ENCODE measurements around the gene SAG. TPM values are rescaled to one million over a fixed set of nuclear protein-coding genes. Genes with fewer than 3 reads are reported as not detected.

The SAG gene
- total RNA-seq, 3 donors from 2014 or later = not detected

DNA sequence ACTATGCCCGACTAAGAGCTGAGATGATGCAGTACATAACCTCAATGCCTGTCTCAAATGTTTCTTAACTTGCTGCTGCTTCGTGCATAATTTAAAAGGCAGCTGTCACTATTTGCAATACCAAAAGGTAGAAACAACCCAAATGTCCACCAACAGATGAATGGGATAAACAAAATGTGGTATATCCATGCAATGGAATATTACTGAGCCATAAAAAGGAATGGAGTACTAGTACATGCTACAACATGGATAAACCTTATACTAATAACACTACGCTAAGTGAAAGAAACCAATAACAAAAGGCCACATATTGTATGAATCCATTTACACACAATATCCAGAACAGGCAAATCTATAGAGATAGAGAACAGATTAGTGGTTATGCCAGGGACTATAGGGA is 33.7 kb downstream of the SAG start:
- TF ChIP-seq POLR2AphosphoS5 (IDR thresholded peaks at IDR 0.05) (no peak), CTCF (IDR thresholded peaks at IDR 0.05) (no peak), POLR2A (IDR thresholded peaks at IDR 0.05) (no peak)
- Histone ChIP-seq H3K4me3 (no peak overlapping the region), H3K9me3 (no peaks in the 10 kb centered on the region), H3K36me3 (no peaks in the 10 kb centered on the region), H3K4me1 (no peaks in the 10 kb centered on the region), H3K27ac (no peak overlapping the region), H3K27me3 (no peaks in the 10 kb centered on the region)
- no peak for DNase-seq (ENCODE audit: low spot score in 2 of 2)
- intact Hi-C loops (cut with DNase I; ENCODE audit: low total_unique reads) = no loop called here

DNA sequence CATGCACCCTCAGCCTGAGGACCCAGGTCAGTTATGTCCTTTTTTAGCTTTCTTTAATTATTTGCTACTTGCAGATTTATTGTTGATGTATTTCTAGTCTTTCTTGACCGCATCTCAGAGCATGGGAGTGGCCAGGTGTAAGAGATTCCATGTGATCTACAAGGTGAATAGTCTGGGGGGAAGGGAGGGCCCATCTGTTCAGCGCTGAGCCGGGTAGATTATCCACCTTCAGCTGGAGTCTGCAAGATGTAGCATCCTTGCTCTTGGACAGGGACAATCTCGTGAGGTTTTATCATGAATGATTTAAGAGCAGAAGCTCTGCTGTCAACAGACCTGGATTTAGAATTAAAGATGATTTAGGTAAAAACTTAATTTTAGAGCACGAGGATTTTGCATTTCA is 34.7 kb downstream of the SAG start:
- Histone ChIP-seq H3K9me3 (no peaks in the 10 kb centered on the region), H3K4me1 (no peaks in the 10 kb centered on the region), H3K27me3 (no peaks in the 10 kb centered on the region), H3K36me3 (no peaks in the 10 kb centered on the region), H3K27ac (no peak overlapping the region), H3K4me3 (no peak overlapping the region)
- no peak for TF ChIP-seq POLR2AphosphoS5 (IDR thresholded peaks at IDR 0.05)
- TF ChIP-seq CTCF (IDR thresholded peaks at IDR 0.05) = no peak
- DNase-seq (ENCODE audit: low spot score in 2 of 2) = peak in 1 of 2 donors; percentile 9
- intact Hi-C loops (cut with DNase I; ENCODE audit: low total_unique reads) = no loop called here

DNA sequence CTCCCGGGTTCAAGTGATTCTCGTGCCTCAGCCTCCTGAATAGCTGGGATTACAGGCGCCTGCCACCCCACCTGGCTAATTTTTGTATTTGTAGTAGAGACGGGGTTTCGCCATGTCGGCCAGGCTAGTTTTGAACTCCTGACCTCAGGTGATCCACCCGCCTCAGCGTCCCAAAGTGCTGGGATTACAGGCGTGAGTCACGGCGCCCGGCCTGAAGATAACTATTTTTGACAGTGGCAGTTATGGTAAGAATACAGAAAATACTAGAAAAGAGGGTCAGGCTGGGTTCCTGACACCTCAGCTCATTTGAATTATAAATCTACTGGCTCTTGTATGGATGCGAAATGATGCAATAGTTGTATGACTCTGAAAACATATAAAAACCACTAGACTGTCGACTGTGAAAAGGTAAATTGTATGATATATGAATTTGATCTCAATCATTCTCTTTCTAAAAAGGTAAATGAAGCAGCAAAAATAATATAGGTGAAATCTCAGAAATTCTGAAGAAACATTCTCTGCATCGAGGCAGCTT is 35.6 kb downstream of the SAG start:
- Histone ChIP-seq H3K9me3 (no peaks in the 10 kb centered on the region), H3K4me3 (no peak overlapping the region), H3K27ac (no peak overlapping the region), H3K4me1 (no peaks in the 10 kb centered on the region), H3K36me3 (no peaks in the 10 kb centered on the region), H3K27me3 (no peaks in the 10 kb centered on the region)
- peak in 1 of 2 donors; percentile 30 for DNase-seq (ENCODE audit: low spot score in 2 of 2)
- no peak for TF ChIP-seq CTCF (IDR thresholded peaks at IDR 0.05)
- TF ChIP-seq POLR2AphosphoS5 (IDR thresholded peaks at IDR 0.05) = no peak
- no peak for TF ChIP-seq POLR2A (IDR thresholded peaks at IDR 0.05)
- intact Hi-C loops (cut with DNase I; ENCODE audit: low total_unique reads) = no loop called here

DNA sequence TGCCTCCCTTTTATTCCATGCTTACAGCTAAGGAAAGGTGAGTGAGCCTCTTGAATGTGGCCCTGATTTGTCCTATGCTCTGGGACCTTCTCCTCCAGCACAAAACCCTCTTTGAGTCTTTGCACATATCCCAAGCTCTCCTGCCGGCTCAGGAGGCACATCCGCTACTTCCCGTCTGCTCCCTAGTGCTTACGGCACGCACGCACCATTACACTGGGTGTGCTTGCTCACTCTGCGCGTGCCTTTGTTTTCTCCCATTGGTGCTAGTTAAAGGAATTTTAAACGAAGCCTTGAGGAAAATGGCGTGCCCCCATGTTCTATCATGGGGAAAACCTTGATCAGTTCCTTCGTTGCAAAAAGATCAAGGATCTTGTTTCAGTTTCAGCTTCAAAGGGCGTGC is 38.8 kb downstream of the SAG start:
- H3K4me3 ChIP-seq = no peak overlapping the region
- intact Hi-C loops (cut with DNase I; ENCODE audit: low total_unique reads) = no loop called here
- no peaks in the 10 kb centered on the region for H3K9me3 ChIP-seq
- DNase-seq (ENCODE audit: low spot score in 2 of 2) = no peak
- TF ChIP-seq CTCF (IDR thresholded peaks at IDR 0.05) (no peak), POLR2A (IDR thresholded peaks at IDR 0.05) (no peak), POLR2AphosphoS5 (IDR thresholded peaks at IDR 0.05) (no peak)
- no peaks in the 10 kb centered on the region for H3K4me1 ChIP-seq
- no peaks in the 10 kb centered on the region for H3K27me3 ChIP-seq
- no peak overlapping the region for H3K27ac ChIP-seq
- no peaks in the 10 kb centered on the region for H3K36me3 ChIP-seq

DNA sequence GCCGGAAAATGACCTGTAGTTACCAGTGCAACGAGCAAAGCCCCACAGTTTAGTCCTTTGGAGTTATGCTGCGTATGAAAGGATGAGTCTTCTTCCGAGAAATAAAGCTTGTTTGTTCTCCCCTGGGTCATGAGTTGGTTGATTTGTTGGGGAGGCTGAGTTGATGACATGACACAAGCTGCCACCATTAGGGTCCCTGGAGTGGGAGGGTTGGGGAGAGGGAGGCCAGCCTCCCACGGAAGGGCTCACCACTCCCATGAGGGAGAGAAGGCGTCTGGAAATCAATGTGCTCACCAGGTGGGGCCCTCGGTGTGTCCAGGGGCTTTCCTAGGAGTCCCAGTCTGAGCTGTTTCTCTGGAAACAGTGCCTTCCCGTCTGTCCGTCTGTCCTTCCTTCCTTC is 39.3 kb downstream of the SAG start:
- no peak overlapping the region for H3K4me3 ChIP-seq
- H3K27me3 ChIP-seq = no peaks in the 10 kb centered on the region
- H3K4me1 ChIP-seq = no peaks in the 10 kb centered on the region
- DNase-seq (ENCODE audit: low spot score in 2 of 2) = no peak
- H3K9me3 ChIP-seq = no peaks in the 10 kb centered on the region
- no peak for TF ChIP-seq POLR2AphosphoS5 (IDR thresholded peaks at IDR 0.05)
- no peaks in the 10 kb centered on the region for H3K36me3 ChIP-seq
- intact Hi-C loops (cut with DNase I; ENCODE audit: low total_unique reads) = no loop called here
- H3K27ac ChIP-seq = no peak overlapping the region

Data from breast epithelium (tissue), 4 donors.